ENCODE results near the gene PCMTD2. TPM values are rescaled to one million over a fixed set of nuclear protein-coding genes. Genes with fewer than 3 reads are reported as not detected.

The PCMTD2 gene
- total RNA-seq, 1 experiment from 2014 or later, result 52.0 TPM

DNA sequence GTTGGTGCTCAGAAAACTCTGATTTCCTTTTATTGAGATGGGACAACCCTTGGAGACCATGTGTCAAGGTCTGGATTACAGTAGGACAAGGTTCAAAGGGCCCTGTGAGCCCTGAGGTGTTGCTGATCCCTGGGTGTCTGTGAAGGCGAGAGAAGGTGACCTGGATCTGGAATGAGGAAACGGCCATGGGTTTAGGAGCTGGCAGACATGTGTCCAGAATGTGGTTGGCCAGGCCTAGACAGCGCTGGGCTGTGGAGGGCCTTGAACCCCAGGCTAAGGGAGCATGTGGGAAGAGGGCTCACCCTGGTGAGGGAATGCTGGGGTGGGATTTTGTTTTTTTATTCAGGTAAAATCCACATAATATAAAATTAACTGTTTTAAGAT lies 24.9 kb downstream of the PCMTD2 start:
- Histone ChIP-seq H2BK20ac (ENCODE audit: low read depth, low read length, poor library complexity, severe bottlenecking) (no peak overlapping the region), H3K27me3 (ENCODE audit: insufficient read depth, low read length) (no peaks in the 10 kb centered on the region), H2AK5ac (ENCODE audit: insufficient read length, low read length) (no peak overlapping the region), H2BK120ac (ENCODE audit: low read depth, low read length, poor library complexity, severe bottlenecking) (no peak overlapping the region), H3K27ac (ENCODE audit: insufficient read length, low read depth, low read length) (no peak overlapping the region), H4K5ac (ENCODE audit: insufficient read length, low read depth, low read length) (no peak overlapping the region), H3K9ac (ENCODE audit: extremely low read depth, insufficient read length, low read length) (no peak overlapping the region), H3K79me1 (ENCODE audit: insufficient read depth, low read depth, low read length, poor library complexity, severe bottlenecking) (no peaks in the 10 kb centered on the region), H2AFZ (ENCODE audit: low read length) (no peak overlapping the region), H2BK15ac (ENCODE audit: low read depth, low read length) (no peak overlapping the region), H3K4ac (ENCODE audit: low read depth, low read length) (no peak overlapping the region), H3K23me2 (ENCODE audit: insufficient read length, low read depth, low read length, poor library complexity, severe bottlenecking) (peaks cover 3% of the 10 kb centered on the region), H3K79me2 (ENCODE audit: insufficient read depth, low read length) (no peaks in the 10 kb centered on the region), H2BK5ac (ENCODE audit: insufficient read length, low read length) (no peak overlapping the region), H2BK12ac (ENCODE audit: insufficient read length, low read depth, low read length) (no peak overlapping the region), H4K20me1 (ENCODE audit: control insufficient read depth, insufficient read depth, insufficient read length) (no peaks in the 10 kb centered on the region), H3K56ac (ENCODE audit: insufficient read length, low read depth, low read length) (no peak overlapping the region), H3K4me2 (ENCODE audit: insufficient read depth, insufficient read length, low read length) (no peak overlapping the region), H3K9me3 (ENCODE audit: control insufficient read depth, low read depth, low read length) (peaks cover 8% of the 10 kb centered on the region), H3T11ph (ENCODE audit: low read length) (no peak overlapping the region), H3K4me1 (ENCODE audit: insufficient read depth, low read length) (no peaks in the 10 kb centered on the region), H4K91ac (ENCODE audit: insufficient read length, low read depth, low read length) (no peak overlapping the region), H4K8ac (replicated peaks; ENCODE audit: insufficient read length, low read depth, low read length) (no peak overlapping the region), H3K23ac (ENCODE audit: insufficient read length, low read depth, low read length) (no peak overlapping the region), H3K14ac (ENCODE audit: insufficient read depth, low read length) (no peak overlapping the region), H3K18ac (ENCODE audit: insufficient read length, low read depth, low read length) (no peak overlapping the region)
- H3K27me3 Mint-ChIP-seq (ENCODE audit: low read depth), result peaks cover 2% of the 10 kb centered on the region; the same call in 1 of the 2 replicates
- TF ChIP-seq, protein P1, sequence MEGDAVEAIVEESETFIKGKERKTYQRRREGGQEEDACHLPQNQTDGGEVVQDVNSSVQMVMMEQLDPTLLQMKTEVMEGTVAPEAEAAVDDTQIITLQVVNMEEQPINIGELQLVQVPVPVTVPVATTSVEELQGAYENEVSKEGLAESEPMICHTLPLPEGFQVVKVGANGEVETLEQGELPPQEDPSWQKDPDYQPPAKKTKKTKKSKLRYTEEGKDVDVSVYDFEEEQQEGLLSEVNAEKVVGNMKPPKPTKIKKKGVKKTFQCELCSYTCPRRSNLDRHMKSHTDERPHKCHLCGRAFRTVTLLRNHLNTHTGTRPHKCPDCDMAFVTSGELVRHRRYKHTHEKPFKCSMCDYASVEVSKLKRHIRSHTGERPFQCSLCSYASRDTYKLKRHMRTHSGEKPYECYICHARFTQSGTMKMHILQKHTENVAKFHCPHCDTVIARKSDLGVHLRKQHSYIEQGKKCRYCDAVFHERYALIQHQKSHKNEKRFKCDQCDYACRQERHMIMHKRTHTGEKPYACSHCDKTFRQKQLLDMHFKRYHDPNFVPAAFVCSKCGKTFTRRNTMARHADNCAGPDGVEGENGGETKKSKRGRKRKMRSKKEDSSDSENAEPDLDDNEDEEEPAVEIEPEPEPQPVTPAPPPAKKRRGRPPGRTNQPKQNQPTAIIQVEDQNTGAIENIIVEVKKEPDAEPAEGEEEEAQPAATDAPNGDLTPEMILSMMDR (conservative IDR thresholded peaks at IDR 0.05), result no peak
- WGBS (ENCODE audit: extremely low coverage, insufficient read length, low lambda C conversion rate), result no CpG with 5 or more reads among the region's 3 CpGs
- no peaks in the 10 kb centered on the region for H3K4me1 Mint-ChIP-seq
- DNase-seq, result no peak
- peaks cover 16 to 49% (median 23%) of the 10 kb centered on the region in 3 experiments for H3K36me3 Mint-ChIP-seq (ENCODE audit: insufficient read depth in 1 of 3, low read depth in 3 of 3)
- H3K4me3 Mint-ChIP-seq, result no peak overlapping the region
- no peak overlapping the region for H3K27ac Mint-ChIP-seq
- H3K9me3 Mint-ChIP-seq, result peaks cover 54 to 61% of the 10 kb centered on the region in 2 experiments
